ENCODE results near the gene GLCE.
"Not testable (repeated sequence)": the region's sequence is repeated elsewhere in the genome, so short reads cannot be mapped to it uniquely, and the experiment has no call there.

GLCE gene

DNA sequence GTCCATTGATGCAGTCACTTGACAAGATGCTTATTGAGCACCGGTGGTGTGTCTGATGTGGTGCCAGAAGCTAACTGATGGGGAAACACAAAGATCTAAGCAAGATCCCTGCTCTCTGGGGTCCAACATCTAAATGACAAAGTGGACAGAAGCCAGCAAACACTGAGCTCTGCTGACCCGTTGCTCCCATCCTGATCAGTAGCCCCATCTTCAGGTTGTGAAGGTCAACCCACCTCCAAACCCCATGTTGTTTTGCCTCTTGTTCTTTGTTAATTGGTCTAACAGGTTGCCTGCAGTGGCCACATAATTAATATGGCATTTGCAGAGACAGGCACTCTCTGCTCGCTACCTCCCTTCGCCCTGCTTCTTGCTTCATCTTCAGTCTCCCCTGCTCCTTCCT is 21.5 kb upstream of the GLCE start:
- no peak for DNase-seq

DNA sequence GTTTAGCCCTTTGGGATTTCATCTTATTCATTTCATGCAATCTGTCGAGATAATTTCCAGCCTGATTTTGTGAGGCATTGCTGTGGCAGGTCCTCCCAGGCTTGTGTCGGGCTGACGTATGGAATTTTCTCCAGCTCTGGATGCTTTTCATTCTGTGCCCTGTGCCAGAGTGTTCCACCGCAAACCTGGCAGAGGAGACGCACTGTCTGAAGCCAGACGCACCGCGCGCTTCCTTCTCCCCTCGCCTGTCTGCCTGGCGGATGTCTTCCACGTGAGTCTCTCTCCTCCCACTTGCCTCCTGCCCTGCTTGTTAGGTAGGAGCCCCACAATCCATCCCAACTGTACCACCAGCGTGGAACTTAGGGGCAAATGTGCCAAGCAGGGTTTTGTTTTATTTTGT is 20.1 kb upstream of the GLCE start:
- peak; percentile 85 for DNase-seq

- DNase-seq = no peak
Observed at GRCh38 chr15:69141286-69141701, 19.1 kb upstream of the GLCE start.

DNA sequence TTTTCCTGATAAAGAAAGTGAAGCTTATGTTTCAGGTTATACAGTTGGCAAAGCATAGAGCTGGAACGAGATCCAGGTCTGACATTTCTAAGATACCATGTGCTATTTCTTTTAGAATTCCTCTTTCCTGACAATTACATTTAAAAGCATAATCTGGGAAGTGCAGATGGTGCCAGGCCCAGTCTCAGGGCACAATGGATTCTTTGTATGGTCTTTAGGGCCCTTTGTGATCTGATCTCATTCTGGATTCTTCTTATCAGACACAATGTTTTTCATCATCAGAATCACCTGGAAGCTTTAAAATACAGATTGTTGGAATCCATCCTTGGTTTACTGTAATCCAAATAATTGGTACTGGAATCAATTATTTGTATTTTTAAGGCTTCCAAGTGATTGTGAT is 18.6 kb upstream of the GLCE start:
- no peak for DNase-seq

GRCh38 chr15:69143756-69144436 is 16.5 kb upstream of the GLCE start:
- peak; percentile 18 for DNase-seq

DNA sequence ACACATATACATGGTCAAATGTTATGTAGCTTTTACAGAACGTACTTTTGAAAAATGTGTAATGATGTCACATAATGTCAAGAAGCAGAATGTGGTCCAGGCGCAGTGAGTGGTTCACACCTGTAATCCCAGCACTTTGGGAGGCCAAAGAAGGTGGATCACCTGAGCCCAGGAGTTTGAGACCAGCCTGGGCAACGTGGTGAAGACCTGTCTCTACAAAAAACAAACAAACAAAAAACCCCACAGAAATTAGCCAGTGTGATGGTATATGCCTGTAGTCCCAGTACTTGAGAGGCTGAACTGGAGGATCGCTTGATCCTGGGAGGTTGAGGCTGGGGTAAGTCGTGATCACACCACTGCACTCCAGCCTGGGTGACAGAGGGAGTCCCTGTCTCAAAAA is 15.9 kb upstream of the GLCE start:
- DNase-seq = no peak

DNA sequence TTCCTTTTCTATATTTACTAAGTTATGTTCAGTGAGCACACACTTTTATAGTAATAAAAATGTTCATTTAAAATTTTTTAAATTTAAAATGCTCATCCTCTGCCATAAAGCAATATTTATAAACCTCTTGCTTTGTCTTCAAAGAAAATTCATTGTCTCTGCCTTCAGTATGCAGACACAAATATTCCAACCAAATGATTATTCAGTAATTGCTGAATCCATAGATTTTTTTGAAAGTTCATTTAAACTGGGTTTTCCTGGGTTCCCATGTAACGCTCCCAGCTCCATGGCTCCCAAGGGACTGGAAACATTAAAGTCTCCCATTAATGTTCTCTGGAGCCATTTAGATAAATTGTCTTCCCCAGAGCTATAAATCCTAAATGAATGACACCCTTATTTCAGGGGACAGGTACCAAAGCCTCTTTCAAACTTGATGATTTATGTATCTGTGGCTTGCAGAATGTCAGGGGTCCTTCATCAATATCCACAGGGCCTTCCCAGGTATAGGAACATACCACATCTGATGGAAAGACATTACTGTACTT is 15.2 kb upstream of the GLCE start:
- DNase-seq = no peak

- peak; percentile 70 for DNase-seq
Observed at GRCh38 chr15:69145694-69146492, 14.5 kb upstream of the GLCE start.

DNA sequence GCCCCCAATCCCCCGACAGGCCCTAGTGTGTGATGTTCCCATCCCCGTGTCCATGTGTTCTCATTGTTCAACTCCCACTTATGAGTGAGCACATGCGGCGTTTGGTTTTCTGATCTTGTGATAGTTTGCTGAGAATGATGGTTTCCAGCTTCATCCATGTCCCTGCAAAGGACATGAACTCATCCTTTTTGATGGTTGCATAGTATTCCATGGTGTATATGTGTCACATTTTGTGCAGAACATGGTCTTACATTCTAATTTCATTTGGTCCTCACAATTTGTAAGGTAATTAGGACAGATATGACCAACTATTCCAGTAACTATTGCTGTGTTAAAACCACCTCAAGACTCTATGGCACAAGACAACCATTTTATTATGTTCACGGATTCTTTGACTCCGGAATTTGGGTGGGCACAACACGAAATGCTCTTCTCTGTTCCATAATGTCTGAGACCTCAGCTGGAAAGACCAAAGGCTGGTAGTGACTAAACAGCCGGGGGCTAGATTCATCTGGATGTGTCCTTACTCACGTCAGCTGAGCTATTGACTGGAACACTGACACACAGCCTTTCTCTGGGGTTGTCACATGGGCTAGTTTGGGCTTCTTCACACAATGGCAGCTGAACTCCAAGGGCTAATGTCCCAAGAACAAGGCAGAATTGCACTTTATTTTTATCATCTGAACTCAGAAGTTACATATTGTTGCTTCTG is 13.6 kb upstream of the GLCE start:
- no peak for DNase-seq

DNA sequence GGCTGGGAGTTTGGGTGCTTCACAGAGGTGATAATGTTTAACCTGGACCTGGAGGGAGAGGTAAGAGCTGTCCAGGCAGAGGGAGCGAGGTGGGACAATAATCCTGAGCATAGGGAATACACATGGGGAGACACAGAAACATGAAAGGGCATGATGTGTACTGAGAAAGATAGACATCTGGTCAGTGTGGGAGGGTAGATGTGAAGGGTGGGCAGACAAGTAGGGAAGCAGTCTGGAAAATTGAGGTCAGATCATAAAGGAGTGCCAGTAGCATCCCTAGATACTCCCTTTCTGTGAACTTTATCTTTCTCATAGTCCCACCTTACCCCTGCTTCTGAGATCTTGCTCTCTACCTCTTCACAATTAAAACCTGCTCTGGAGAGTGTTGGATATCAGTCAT is 12.0 kb upstream of the GLCE start:
- DNase-seq = no peak

DNA sequence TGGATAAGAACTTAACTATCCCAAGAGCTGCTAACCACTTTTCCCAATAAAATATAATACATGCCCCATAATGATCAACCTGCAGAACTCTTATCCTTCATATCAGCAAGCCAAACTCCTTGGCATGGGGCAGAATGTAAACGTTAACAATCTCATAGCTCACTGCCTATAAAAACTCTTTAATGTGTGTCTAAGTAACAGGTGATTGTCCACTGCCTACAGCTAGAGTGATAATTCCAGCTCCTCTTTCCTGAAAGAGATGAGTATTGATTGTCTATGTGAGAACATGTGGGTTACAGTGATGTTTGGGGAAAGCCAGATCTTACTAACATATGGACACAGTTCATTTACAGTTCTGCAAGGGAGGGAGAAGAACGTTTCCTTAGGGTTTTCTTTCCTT is 11.3 kb upstream of the GLCE start:
- DNase-seq = no peak

DNA sequence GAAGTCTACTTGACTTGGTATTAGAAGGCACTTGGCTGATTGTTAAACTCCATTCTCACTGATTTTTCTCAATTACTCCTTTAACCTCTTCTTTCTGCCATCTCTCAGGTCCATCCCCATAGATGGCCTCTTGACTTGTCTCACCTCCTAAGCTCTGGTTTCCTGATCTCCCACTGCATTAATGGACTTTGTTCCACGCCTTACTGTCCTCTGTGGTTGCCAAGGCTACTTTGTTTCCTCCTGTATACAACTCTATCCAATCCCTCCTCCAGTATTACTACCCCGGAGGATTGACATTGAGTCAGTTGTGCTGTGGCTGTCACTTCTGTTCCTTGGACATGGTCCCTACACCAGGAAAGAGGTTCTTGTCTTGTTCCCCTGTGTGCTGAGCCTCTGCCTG is 10.6 kb upstream of the GLCE start:
- no peak for DNase-seq

GRCh38 chr15:69150336-69150735 is 10.1 kb upstream of the GLCE start:
- no peak for DNase-seq

DNA sequence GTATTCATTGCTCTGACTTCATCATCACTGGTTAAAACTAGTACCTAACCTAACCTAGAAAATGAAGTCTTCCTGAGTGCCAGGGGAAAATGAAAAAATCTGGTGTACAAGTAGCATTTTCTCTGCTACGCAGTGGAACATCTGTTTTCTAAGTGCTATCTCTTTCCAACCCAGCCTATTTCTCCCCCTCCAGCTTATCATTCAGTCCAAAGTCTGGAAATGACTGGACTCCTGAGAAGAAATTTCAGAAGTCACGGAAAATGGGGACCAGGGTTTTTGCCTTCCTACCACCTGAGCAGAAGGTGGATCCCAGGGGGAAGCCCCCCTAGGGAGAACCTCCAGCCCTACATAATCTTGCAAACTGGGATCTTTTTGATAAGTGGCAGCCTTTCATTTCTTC is 9.6 kb upstream of the GLCE start:
- DNase-seq = no peak

DNA sequence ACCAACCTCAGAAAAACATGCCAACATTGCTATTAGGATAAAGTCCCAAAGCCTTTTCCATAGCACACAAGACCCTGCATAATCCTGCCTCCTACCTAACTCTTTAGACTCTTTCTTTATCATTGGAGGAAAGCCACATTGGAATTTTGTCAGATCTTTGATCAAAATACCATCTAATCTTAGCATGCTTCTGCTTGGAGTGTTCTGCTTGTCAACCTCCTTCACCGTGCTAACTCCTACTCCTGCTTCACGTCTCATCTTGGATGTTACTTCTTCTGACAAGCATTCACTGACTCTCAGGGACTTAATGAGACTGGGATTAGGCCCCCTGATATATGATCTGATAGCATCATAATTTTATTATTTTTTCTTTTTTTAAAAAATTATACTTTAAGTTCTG is 7.4 kb upstream of the GLCE start:
- no peak for DNase-seq

DNA sequence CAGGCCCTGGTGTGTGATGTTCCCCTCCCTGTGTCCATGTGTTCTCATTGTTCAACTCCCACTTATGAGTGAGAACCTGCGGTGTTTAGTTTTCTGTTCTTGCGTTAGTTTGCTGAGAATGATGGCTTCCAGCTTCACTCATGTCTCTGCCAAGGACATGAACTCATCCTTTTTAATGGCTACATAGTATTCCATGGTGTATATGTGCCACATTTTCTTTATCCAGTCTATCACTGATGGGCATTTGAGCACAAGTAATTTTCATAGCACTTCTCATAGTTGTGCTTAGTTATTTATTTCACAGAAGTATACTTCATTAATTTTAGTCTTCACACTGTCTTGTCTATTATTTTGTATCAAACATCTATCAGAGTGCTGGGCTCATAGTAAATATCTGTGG is 6.8 kb upstream of the GLCE start:
- not testable (repeated sequence) for DNase-seq

DNA sequence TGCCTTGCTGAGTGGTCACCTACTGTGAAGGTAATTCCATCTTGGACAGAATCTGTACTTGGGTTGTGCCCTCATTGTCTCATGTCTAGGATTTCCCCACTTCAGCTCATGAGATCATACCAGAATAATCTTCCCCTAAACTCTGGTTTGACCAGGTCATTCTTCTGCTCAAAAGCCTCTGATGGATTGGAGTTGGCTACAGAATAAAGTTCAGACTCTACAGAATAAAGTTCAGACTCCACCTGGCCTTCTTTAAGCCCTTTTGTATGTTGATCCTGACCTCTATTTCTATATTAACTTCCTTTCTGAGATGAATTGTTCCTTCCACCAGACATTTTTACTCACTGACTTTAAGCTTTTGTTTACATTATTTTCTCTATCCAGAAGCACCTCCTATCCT is 6.4 kb upstream of the GLCE start:
- DNase-seq = no peak

GRCh38 chr15:69154684-69155083 is 5.8 kb upstream of the GLCE start:
- DNase-seq = no peak

GRCh38 chr15:69156736-69157381 is 3.6 kb upstream of the GLCE start:
- DNase-seq = peak; percentile 99

- DNase-seq = no peak
Observed at GRCh38 chr15:69158201-69158842, 2.1 kb upstream of the GLCE start.

GRCh38 chr15:69158843-69159240 is 1.6 kb upstream of the GLCE start:
- DNase-seq = no peak

- DNase-seq = no peak
Observed at GRCh38 chr15:69159805-69160140, 662 bp upstream of the GLCE start.

All from NCI-H1694 treated with DMSO at 0.1 percent for 48 hours (cell line).